ENCODE measurements around the gene GJB4. TPM values are rescaled to one million over a fixed set of nuclear protein-coding genes. Genes with fewer than 3 reads are reported as not detected.

GJB4 gene
- total RNA-seq (ENCODE audit: low replicate concordance): not detected in 2 replicates

DNA sequence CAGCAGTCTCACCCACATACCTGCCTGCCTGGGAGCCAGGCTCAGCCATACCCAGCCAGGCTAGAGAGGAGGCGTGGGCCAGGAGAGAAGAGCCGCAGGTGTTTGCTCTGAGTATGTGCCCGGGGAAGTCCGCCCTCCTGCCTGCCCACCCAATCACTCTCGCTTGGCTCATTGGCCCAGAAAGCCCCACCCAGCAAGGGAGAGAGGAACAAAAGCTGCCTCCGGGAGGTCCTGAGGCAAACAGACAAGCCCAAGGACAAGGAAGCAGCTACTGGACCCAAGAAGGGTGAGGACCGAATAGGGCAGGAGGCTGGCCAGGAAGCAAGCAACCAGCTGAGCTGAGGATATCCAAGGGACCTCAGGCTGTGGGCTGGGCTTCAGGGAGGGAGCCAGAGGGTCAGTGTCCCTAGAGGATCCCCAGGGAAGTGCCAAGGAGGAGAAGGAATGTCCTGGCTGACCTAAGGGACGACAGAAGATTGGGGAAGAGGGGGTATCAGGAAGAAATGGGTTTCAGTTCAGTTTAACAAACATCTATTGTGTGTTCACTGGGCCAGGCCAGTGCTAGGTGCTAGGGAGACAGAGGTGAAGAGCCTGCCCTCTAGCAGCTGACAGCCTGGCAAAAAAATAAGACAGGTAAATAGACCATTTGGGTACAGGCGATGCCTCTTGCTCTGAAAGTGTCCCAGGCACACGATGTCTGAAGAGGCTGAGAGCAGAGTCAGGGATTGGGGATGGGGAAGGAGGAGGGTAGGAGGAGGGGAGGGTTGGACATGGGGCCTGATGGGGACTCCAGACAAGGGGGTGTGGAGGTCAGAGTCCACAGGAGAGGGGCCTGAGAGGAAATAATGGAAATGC, at the start of gene GJB4:
Gene GJB4 (plus strand): TSS at position 238 of the 855 bp plus-strand sequence. CDS start 1,515 bp downstream, outside the sequence.
- Mint-ChIP-seq H3K27me3 (ENCODE audit: insufficient read depth, low read depth) (peaks cover 7% of the 10 kb centered on the region), H3K4me1 (no peaks in the 10 kb centered on the region), H3K9me3 (peaks cover 3% of the 10 kb centered on the region), H3K27ac (no peak within 1 kb of the TSS), H3K36me3 (no peaks in the 10 kb centered on the region), H3K4me3 (no peak within 1 kb of the TSS)
- Histone ChIP-seq H3K9me3 (ENCODE audit: low read depth) (no peaks in the 10 kb centered on the region), H3K27me3 (no peaks in the 10 kb centered on the region), H3K27ac (no peak within 1 kb of the TSS), H3F3A (ENCODE audit: low read depth) (no peaks in the 10 kb centered on the region), H3K4me3 (no peak within 1 kb of the TSS), H3K4me2 (no peak within 1 kb of the TSS), H4K20me1 (ENCODE audit: low read depth) (no peaks in the 10 kb centered on the region), H3K4me1 (no peaks in the 10 kb centered on the region), H3K9ac (no peak within 1 kb of the TSS), H3K79me2 (ENCODE audit: low read depth) (no peaks in the 10 kb centered on the region), H2AFZ (replicated peaks) (no peak within 1 kb of the TSS), H3K36me3 (no peaks in the 10 kb centered on the region)
- TF ChIP-seq, protein P1, sequence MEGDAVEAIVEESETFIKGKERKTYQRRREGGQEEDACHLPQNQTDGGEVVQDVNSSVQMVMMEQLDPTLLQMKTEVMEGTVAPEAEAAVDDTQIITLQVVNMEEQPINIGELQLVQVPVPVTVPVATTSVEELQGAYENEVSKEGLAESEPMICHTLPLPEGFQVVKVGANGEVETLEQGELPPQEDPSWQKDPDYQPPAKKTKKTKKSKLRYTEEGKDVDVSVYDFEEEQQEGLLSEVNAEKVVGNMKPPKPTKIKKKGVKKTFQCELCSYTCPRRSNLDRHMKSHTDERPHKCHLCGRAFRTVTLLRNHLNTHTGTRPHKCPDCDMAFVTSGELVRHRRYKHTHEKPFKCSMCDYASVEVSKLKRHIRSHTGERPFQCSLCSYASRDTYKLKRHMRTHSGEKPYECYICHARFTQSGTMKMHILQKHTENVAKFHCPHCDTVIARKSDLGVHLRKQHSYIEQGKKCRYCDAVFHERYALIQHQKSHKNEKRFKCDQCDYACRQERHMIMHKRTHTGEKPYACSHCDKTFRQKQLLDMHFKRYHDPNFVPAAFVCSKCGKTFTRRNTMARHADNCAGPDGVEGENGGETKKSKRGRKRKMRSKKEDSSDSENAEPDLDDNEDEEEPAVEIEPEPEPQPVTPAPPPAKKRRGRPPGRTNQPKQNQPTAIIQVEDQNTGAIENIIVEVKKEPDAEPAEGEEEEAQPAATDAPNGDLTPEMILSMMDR (IDR thresholded peaks at IDR 0.05): peak; percentile 18
- TF ChIP-seq EZH2 (IDR thresholded peaks at IDR 0.05): no peak
- DNase-seq (ENCODE audit: low spot score): no peak

DNA sequence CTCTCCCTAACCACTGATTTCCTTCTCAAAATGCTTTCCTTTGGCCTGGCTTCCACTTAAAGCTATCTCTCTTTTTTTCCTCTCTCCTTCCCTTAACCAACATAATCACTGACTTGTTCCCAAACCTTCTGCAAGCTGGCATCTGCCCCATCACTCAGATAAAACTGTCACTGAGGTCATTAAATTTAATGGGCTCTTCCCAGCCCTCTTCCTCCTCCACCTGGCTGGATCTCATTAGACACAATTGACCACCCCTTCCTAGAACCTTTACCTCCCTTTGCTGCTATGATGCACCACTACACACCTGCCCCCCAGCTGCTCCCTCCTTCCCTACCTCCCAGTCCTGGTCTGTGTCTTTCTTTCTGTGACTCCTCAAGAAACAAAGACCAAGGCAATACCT, 48.7 kb upstream of the GJB4 start:
- no peaks in the 10 kb centered on the region for H3K4me1 ChIP-seq
- no peaks in the 10 kb centered on the region for H3K79me2 ChIP-seq (ENCODE audit: low read depth)
- H3K27ac Mint-ChIP-seq: no peak overlapping the region
- H3K27me3 Mint-ChIP-seq (ENCODE audit: insufficient read depth, low read depth): peaks cover 14% of the 10 kb centered on the region
- H2AFZ ChIP-seq (replicated peaks): no peak overlapping the region
- H3K9me3 ChIP-seq (ENCODE audit: low read depth): no peaks in the 10 kb centered on the region
- H3K36me3 ChIP-seq: no peaks in the 10 kb centered on the region
- H3K9ac ChIP-seq: no peak overlapping the region
- DNase-seq (ENCODE audit: low spot score): no peak
- no peak overlapping the region for H3K27ac ChIP-seq
- H3K27me3 ChIP-seq: peaks cover 5% of the 10 kb centered on the region
- TF ChIP-seq EZH2phosphoT487 (IDR thresholded peaks at IDR 0.05): no peak
- TF ChIP-seq, protein P1 (IDR thresholded peaks at IDR 0.05): no peak
- TF ChIP-seq EZH2 (IDR thresholded peaks at IDR 0.05): no peak
- no peak overlapping the region for H3K4me3 Mint-ChIP-seq
- no peak overlapping the region for H3K4me3 ChIP-seq
- H3F3A ChIP-seq (ENCODE audit: low read depth): no peaks in the 10 kb centered on the region
- no peak overlapping the region for H3K4me2 ChIP-seq
- no peaks in the 10 kb centered on the region for H4K20me1 ChIP-seq (ENCODE audit: low read depth)
- H3K4me1 Mint-ChIP-seq: peaks cover 2% of the 10 kb centered on the region
- no peaks in the 10 kb centered on the region for H3K36me3 Mint-ChIP-seq
- H3K9me3 Mint-ChIP-seq: no peaks in the 10 kb centered on the region

DNA sequence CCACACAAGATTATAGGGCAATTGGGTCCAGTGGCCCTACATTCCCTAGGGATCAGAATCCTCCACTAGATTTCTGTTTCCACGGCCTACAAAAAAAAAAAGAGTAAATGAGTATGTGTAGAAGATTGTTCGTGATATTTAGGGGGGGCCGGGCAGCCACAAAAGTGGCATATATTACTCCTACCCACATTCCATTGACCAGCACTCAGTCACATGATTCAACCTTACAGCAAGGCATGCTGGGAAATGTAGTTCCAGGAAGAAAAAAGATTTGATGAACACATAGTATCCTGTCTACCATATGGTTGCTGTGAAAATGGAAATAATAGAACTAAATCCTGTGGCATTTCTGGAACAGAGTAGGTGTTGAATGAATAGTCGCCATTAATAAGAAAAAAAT, 48.1 kb upstream of the GJB4 start:
- Histone ChIP-seq H4K20me1 (ENCODE audit: low read depth) (no peaks in the 10 kb centered on the region), H3K4me3 (no peak overlapping the region), H3K9ac (no peak overlapping the region), H3K9me3 (ENCODE audit: low read depth) (no peaks in the 10 kb centered on the region), H3K4me2 (no peak overlapping the region), H3K36me3 (no peaks in the 10 kb centered on the region), H2AFZ (replicated peaks) (no peak overlapping the region), H3K27me3 (no peaks in the 10 kb centered on the region), H3K79me2 (ENCODE audit: low read depth) (no peaks in the 10 kb centered on the region), H3K4me1 (no peaks in the 10 kb centered on the region), H3K27ac (no peak overlapping the region), H3F3A (ENCODE audit: low read depth) (no peaks in the 10 kb centered on the region)
- peak; percentile 31 for DNase-seq (ENCODE audit: low spot score)
- H3K4me3 Mint-ChIP-seq: no peak overlapping the region
- no peak overlapping the region for H3K27ac Mint-ChIP-seq
- H3K27me3 Mint-ChIP-seq (ENCODE audit: insufficient read depth, low read depth): peaks cover 17% of the 10 kb centered on the region
- TF ChIP-seq, protein P1 (IDR thresholded peaks at IDR 0.05): no peak
- TF ChIP-seq EZH2 (IDR thresholded peaks at IDR 0.05) (no peak), EZH2phosphoT487 (IDR thresholded peaks at IDR 0.05) (no peak)
- H3K4me1 Mint-ChIP-seq: peaks cover 2% of the 10 kb centered on the region
- no peaks in the 10 kb centered on the region for H3K9me3 Mint-ChIP-seq
- H3K36me3 Mint-ChIP-seq: no peaks in the 10 kb centered on the region

Data from neural progenitor cell (in vitro differentiated cells).